Measurements from ENCODE around the gene ELFN1.

- TF ChIP-seq CTCF (IDR thresholded peaks at IDR 0.05), result no peak
- TF ChIP-seq EP300 (IDR thresholded peaks at IDR 0.05), result no peak
Measured at GRCh38 chr7:1716263-1717094, 46.4 kb downstream of the ELFN1 start.
